Lower lobe of right lung (tissue), 2 donors: ENCODE measurements around the gene ANKK1. TPM values are rescaled to one million over a fixed set of nuclear protein-coding genes. Genes with fewer than 3 reads are reported as not detected.

ENCODE experiments used
- ATAC-seq, 2 donors: fragments of 200-7000 bp; cut with Tn5 transposase; one replicate each; pipeline ENCODE4 v1.9.1; 2020 to 2022; ENCODE audit warnings: mild to moderate bottlenecking in 2 of 2, moderate library complexity in 2 of 2
- DNase-seq: peaks from one replicate; pipeline ENCODE4 v3.0.0-alpha.2; 2020
- H3K27ac ChIP-seq: fragments of 200-600 bp; one replicate; pipeline ENCODE4 v1.8.0; 2022
- H3K27me3 ChIP-seq: fragments of 200-600 bp; one replicate; pipeline ENCODE4 v1.8.0; 2022; ENCODE audit warnings: low read depth
- H3K36me3 ChIP-seq: fragments of 200-600 bp; one replicate; pipeline ENCODE4 v1.8.0; 2022; ENCODE audit warnings: mild to moderate bottlenecking
- H3K4me1 ChIP-seq: fragments of 200-600 bp; one replicate; pipeline ENCODE4 v1.8.0; 2022
- H3K4me3 ChIP-seq: fragments of 200-600 bp; one replicate; pipeline ENCODE4 v1.8.0; 2022; ENCODE audit warnings: mild to moderate bottlenecking
- H3K9me3 ChIP-seq: fragments of 200-600 bp; one replicate; pipeline ENCODE4 v1.8.0; 2022
- intact Hi-C: fragments of 100-400 bp; cut with DNase I; formaldehyde crosslinking; loops from one replicate; pipeline ENCODE4 v1.11.0; 2022
- total RNA-seq: library from RNA; stranded (reverse); fragmentation: NEBNext Ultra II Directional; extraction: Animal tissue kit (Norgen Biotek cat#: 25700); gene quantifications from one replicate; pipeline ENCODE4 v1.2.1, GENCODE V29; 2021
- TF ChIP-seq, protein P1 (sequence below): fragments of 200-600 bp; IDR thresholded peaks from one replicate; pipeline ENCODE4 v1.8.0; 2022; ENCODE audit warnings: antibody characterized with exemption, mild to moderate bottlenecking
- donor health status: DM: no; HTN: yes; CAD: no; lungs with severe emphysema.

The ANKK1 gene
- total RNA-seq, 1 donor from 2014 or later = 0.41 TPM

DNA sequence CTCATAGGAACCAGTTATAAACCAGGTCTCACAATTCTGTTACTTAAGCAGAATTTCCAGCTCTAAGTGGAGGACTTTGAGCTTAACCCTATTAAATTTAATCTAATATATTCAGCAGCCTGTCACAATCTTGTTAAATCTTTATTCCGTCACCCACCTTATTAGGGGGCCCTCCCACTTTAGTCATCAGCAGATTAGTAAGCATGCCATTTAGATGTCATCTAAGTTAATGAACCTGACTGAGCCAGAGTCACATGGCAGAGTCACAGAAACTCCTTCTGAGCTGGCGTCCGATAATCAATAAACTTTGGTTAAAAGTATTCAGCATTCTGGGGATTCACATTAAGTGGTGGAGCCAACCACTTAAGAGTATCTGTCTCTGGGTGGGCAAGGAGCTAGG is 38.1 kb upstream of the ANKK1 start:
- ATAC-seq = no peak

DNA sequence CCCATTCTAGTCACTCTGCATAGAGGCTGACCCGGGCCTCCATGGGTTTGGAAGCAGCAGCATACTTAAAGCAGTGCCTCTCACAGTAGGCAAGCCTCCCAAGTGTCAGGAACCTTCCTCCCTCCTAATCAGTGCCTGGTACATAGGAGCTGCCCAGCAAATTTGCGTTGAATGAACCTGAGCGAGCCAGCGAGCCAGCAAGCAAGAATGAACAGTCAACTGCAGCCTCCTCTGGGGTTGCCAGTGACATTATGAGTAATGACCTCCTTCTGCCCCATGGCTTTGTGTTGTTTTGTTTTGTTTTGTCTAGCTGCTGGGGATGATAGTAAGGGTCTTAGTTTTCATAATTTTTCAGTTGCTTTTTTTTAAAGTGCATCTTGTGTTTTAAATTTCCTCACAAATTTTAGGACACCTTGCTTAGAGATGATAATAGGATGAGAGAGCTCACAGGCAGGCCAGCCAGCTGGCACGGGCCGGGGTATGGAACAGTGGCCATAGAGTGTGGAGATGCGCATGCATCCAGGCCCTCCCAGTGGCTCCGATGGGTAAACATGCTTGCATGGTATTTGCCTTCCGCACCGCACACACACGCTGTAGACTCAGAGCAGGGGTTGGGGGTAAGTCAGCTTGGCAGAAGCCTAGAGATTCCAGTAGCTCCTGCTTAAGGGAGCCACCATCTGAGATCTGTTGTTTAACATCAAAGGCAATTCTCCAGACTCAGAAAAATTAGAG is 37.1 kb upstream of the ANKK1 start:
- TF ChIP-seq, protein P1, sequence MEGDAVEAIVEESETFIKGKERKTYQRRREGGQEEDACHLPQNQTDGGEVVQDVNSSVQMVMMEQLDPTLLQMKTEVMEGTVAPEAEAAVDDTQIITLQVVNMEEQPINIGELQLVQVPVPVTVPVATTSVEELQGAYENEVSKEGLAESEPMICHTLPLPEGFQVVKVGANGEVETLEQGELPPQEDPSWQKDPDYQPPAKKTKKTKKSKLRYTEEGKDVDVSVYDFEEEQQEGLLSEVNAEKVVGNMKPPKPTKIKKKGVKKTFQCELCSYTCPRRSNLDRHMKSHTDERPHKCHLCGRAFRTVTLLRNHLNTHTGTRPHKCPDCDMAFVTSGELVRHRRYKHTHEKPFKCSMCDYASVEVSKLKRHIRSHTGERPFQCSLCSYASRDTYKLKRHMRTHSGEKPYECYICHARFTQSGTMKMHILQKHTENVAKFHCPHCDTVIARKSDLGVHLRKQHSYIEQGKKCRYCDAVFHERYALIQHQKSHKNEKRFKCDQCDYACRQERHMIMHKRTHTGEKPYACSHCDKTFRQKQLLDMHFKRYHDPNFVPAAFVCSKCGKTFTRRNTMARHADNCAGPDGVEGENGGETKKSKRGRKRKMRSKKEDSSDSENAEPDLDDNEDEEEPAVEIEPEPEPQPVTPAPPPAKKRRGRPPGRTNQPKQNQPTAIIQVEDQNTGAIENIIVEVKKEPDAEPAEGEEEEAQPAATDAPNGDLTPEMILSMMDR = no peak
- DNase-seq = no peak
- Histone ChIP-seq H3K4me3 (no peak overlapping the region), H3K27me3 (no peaks in the 10 kb centered on the region), H3K36me3 (peaks cover 52% of the 10 kb centered on the region), H3K9me3 (peaks cover 7% of the 10 kb centered on the region), H3K4me1 (no peaks in the 10 kb centered on the region), H3K27ac (no peak overlapping the region)
- peak in 1 of 2 donors; percentile 39 for ATAC-seq
- intact Hi-C loops = no loop called here

More for the DNA sequence above, 38.1 kb upstream of the ANKK1 start:
- no peak overlapping the region for H3K4me3 ChIP-seq
- no peaks in the 10 kb centered on the region for H3K27me3 ChIP-seq
- no peaks in the 10 kb centered on the region for H3K9me3 ChIP-seq
- no peak for DNase-seq
- H3K27ac ChIP-seq = no peak overlapping the region
- peaks cover 54% of the 10 kb centered on the region for H3K36me3 ChIP-seq
- intact Hi-C loops = no loop called here
- H3K4me1 ChIP-seq = no peaks in the 10 kb centered on the region
- TF ChIP-seq, protein P1 = no peak

DNA sequence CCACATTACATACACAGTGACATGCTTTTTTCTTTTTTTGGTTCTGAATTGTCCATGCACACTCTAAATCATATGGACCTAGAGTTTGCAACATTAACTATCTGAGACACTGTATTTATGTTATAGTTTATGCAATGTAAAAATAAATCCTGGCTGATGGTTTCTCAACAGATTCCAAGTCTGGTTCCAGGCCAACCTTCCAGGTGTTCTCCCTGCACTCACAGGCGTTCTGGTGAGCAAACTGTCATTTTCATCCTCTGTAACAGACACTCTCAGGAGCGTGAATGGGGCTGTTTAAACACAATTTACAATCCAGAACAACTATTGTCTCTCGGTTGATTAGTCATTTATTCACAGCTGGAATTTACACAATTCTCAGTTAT is 36.5 kb upstream of the ANKK1 start:
- Histone ChIP-seq H3K36me3 (peaks cover 48% of the 10 kb centered on the region), H3K9me3 (peaks cover 13% of the 10 kb centered on the region), H3K4me3 (no peak overlapping the region), H3K4me1 (no peaks in the 10 kb centered on the region), H3K27ac (no peak overlapping the region), H3K27me3 (no peaks in the 10 kb centered on the region)
- ATAC-seq (no peak), DNase-seq (no peak)
- intact Hi-C loops = no loop called here
- TF ChIP-seq, protein P1 = no peak

DNA sequence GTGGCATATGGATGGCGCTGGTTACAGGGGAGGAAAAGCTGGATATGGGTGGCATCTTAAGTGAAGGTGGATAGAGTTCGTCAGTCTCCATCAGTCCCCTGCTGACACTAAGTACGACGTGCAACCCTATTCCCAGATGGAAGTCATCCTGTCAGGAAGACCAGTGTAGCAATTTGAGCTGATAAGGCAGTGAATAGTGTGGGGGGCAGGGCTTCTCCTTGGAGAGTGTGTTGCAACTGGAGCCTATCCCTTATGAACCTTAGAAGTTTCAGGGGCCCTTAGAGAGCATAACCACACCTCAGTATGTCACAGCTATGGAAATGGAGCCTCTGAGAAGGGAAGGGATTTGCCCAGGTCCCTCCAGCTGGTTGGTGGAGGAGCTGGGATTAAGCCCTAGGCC is 36.1 kb upstream of the ANKK1 start:
- Histone ChIP-seq H3K27ac (no peak overlapping the region), H3K36me3 (peaks cover 52% of the 10 kb centered on the region), H3K9me3 (peaks cover 17% of the 10 kb centered on the region), H3K4me3 (no peak overlapping the region), H3K27me3 (no peaks in the 10 kb centered on the region), H3K4me1 (no peaks in the 10 kb centered on the region)
- intact Hi-C loops = no loop called here
- TF ChIP-seq, protein P1 = no peak
- DNase-seq (no peak), ATAC-seq (no peak)

DNA sequence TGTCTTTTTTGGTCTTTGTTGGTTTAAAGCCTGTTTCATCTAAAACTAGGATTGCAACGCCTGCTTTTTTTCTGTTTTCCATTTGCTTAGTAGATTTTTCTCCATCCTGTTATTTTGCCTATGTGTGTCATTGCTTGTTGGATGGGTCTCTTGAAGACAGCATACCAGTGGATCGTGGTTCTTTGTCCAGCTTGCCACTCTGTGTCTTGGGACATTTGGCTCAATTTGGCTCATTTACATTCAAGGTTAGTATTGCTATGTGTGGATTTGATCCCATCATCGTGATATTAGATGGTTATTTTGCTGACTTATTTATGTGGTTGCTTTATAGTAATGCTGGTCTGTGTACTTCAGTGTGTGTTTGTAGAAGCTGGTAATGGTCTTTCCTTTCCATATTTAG is 31.4 kb upstream of the ANKK1 start:
- H3K4me1 ChIP-seq = no peaks in the 10 kb centered on the region
- H3K9me3 ChIP-seq = peaks cover 20% of the 10 kb centered on the region
- no peaks in the 10 kb centered on the region for H3K27me3 ChIP-seq
- H3K27ac ChIP-seq = no peak overlapping the region
- ATAC-seq (no peak), DNase-seq (no peak)
- intact Hi-C loops = no loop called here
- TF ChIP-seq, protein P1 = no peak
- no peak overlapping the region for H3K4me3 ChIP-seq
- peaks cover 68% of the 10 kb centered on the region for H3K36me3 ChIP-seq
